Esophagus (tissue), 2 donors: ENCODE measurements around the gene STT3B. TPM values are rescaled to one million over a fixed set of nuclear protein-coding genes. Genes with fewer than 3 reads are reported as not detected.

Source experiments
- H3K27ac ChIP-seq, 2 donors: one replicate each; pipeline ENCODE4 v1.5.1; 2013; ENCODE audit warnings: low read depth in 2 of 2, mild to moderate bottlenecking in 2 of 2, inconsistent platforms in 1 of 2, low read length in 1 of 2, moderate library complexity in 1 of 2
- H3K27me3 ChIP-seq, 2 donors: one replicate each; pipeline ENCODE4 v1.6.1; 2013; ENCODE audit warnings: low read length in 2 of 2, control low read depth in 1 of 2, mild to moderate bottlenecking in 1 of 2; ENCODE audit not compliant: insufficient read depth in 2 of 2, control insufficient read depth in 1 of 2
- H3K36me3 ChIP-seq, 2 donors: one replicate each; pipeline ENCODE4 v1.6.1; 2013; ENCODE audit warnings: low read length in 1 of 2; ENCODE audit not compliant: control insufficient read depth in 2 of 2, insufficient read depth in 2 of 2
- H3K4me1 ChIP-seq, 2 donors: one replicate each; pipeline ENCODE4 v1.6.1; 2013; ENCODE audit warnings: low read length in 1 of 2; ENCODE audit not compliant: control insufficient read depth in 2 of 2, insufficient read depth in 2 of 2
- H3K4me3 ChIP-seq, 2 donors: one replicate each; pipeline ENCODE4 v1.5.1; 2013; ENCODE audit warnings: low read length in 2 of 2, mild to moderate bottlenecking in 2 of 2, low read depth in 1 of 2, moderate library complexity in 1 of 2
- H3K9me3 ChIP-seq, 2 donors: one replicate each; pipeline ENCODE4 v1.6.1; 2013; ENCODE audit warnings: mild to moderate bottlenecking in 2 of 2, low read depth in 1 of 2, low read length in 1 of 2, moderate library complexity in 1 of 2; ENCODE audit not compliant: control insufficient read depth in 2 of 2, insufficient read depth in 1 of 2
- WGBS, 2 donors: extraction: QIAGEN DNeasy Blood & Tissue Kit; methylation state at CpG; one replicate each; pipeline ENCODE4 v1.1.7; 2013; 5-methylcytosine and 5-hydroxymethylcytosine counted together
- polyA plus RNA-seq, 2 donors: library from polyadenylated mRNA; stranded (reverse); fragments of 200-250 nt; gene quantifications; one replicate each; pipeline ENCODE4 v1.2.3, GENCODE V29; 2013
- donor health status: healthy with polysubstance abuse.
- donor health status: Bipolar disorder and iron deficiency.

The STT3B gene
- 10 to 100 TPM; 31.1 to 38.4 TPM for polyA plus RNA-seq

DNA sequence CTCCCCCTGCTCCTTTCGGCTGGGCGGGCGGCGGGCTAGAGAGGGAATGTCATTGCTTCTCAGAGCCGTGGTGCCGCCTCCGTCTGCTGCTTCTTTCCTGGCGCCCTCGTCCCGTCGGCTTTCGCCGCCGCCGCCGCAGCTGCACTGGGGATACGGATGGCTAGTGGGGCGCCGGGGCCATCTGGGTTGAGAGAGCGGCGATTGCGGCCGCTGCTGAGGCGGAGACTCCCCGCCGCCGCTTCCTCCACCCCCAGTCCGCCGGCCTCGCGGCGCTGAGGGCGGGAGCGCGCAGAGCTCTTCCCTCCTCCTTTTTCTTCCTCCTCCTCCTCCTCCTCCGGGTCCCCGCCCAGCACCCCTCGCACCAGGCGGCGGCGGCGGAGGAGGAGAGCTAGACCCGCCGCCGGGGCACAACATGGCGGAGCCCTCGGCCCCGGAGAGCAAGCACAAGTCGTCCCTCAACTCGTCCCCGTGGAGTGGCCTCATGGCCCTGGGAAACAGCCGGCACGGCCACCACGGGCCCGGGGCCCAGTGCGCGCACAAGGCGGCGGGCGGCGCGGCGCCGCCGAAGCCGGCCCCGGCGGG is at the start of gene STT3B:
TSS of gene STT3B (plus strand) at position 339 of the 582 bp plus-strand sequence. CDS start at position 413, 74 bp downstream.
- Histone ChIP-seq H3K9me3 (no peaks in the 10 kb centered on the region), H3K27ac (peak within 1 kb of the TSS; percentile 98 to 99), H3K27me3 (no peaks in the 10 kb centered on the region), H3K4me3 (peak within 1 kb of the TSS; percentile 99 to 100), H3K4me1 (no peaks in the 10 kb centered on the region), H3K36me3 (no peaks in the 10 kb centered on the region)
- WGBS, 2 donors, result 0% methylated on average over 56 to 68 of the region's 68 CpGs

DNA sequence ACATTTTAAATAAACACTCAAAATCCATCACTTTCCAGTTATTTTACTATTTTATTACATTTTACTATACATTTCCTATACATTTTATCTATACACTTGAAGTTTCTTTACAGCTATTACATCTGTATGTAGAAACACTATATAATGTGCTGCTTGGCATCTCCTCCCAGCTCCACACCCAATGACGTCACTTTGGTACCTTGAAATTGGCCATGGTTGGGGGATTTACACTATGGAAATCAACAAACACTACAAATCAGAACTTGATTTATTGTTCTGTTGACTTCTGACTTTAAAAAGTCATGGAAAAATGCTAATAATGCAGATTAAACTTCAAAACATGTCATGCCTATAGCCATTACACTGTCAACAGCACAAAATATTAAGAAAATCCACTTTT is 48.9 kb upstream of the STT3B start:
- Histone ChIP-seq H3K27ac (no peak overlapping the region), H3K4me1 (peaks cover 0 to 3% of the 10 kb centered on the region in 2 donors), H3K27me3 (no peaks in the 10 kb centered on the region), H3K9me3 (peaks cover 0 to 3% of the 10 kb centered on the region in 2 donors), H3K36me3 (no peaks in the 10 kb centered on the region), H3K4me3 (no peak overlapping the region)
- 64 to 70% methylated on average over 1 of the region's 1 CpG for WGBS, 2 donors

DNA sequence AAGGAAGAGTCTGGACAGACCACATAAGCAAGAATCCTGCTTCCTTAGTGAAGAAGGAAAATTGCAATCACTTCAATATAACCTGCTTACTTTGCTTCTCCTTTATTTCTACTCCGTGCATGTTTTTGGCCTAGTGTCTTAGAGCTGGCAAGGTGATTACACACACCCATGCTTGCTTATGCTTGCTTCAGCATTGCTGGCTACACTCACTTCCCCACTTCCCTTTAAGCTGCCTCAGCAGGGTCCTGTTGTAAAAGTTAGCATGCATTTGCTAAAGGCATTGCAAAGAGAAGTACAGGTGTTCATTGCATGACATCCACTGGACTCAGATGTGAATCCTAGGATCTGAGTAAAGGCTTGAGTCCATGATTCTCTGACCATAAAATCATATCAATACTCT is 47.5 kb upstream of the STT3B start:
- peaks cover 0 to 3% of the 10 kb centered on the region in 2 donors for H3K9me3 ChIP-seq
- H3K4me3 ChIP-seq, result no peak overlapping the region
- H3K36me3 ChIP-seq, result no peaks in the 10 kb centered on the region
- H3K27me3 ChIP-seq, result no peaks in the 10 kb centered on the region
- peak overlapping the region in 1 of 2 donors; percentile 10 for H3K27ac ChIP-seq
- H3K4me1 ChIP-seq, result peaks cover 0 to 3% of the 10 kb centered on the region in 2 donors
- WGBS, 2 donors, result 25 to 29% methylated on average over 1 of the region's 1 CpG

DNA sequence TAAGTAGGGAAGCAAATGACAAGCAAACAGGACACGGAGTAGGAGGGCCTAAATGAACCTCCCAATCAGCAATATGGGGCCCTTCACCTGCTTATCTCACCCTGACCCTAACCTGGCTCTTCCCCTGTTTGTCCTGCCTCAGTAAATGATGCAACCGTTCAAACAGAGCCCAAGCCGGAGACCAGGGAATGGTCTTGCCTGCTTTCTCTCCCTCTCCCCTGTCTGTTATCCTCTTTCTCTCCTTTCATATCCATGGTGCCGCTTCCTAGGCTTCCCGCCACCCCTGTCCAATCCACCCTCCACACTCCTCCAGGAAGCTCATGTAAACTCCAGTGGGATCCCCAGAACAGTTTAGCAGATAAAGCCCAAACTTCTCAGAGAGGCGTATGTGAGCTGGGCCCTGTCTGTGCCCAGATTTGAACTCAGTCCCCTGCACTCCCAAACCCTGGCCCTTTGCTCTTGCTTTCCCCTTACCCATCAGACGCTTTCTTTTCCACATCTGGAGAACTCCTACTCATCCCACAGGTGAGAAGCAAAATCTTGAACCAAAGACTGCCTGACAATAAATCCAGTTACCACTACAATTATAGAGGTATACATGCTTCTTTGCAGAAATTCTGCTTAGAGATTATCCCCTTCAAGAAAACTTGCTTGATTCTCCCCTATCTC is 45.7 kb upstream of the STT3B start:
- no peaks in the 10 kb centered on the region for H3K36me3 ChIP-seq
- peaks cover 3% of the 10 kb centered on the region in 2 donors for H3K9me3 ChIP-seq
- WGBS, 2 donors, result 86 to 96% methylated on average over 7 of the region's 7 CpGs
- peaks cover 0 to 3% of the 10 kb centered on the region in 2 donors for H3K4me1 ChIP-seq
- no peaks in the 10 kb centered on the region for H3K27me3 ChIP-seq
- H3K4me3 ChIP-seq, result no peak overlapping the region
- H3K27ac ChIP-seq, result no peak overlapping the region

DNA sequence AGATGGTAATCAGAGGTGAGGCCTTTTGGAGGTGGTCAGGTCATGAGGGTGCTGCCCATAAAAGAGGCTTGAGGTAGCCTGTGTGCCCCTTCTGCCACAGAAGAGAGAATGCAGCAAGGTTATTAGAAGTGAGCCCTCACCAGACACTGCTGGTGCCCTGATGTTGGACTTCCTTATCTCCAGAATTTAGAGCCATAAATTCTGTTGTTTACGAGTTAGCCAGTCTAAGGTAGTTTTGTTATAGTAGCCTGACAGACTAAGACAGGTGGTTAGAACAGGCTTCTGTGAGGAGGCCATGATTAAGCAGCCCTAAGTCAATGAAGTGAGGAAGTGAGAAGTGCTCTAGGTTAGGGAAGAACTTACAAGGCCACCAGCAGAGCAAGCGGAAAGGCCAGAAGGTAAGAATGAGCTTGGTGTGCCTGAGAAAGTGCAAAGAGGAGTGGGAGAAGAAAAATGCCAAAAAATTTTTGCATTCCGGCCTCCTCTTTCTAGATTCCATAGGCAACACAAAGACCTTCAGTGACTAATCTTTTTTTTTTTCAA is 44.2 kb upstream of the STT3B start:
- no peaks in the 10 kb centered on the region for H3K36me3 ChIP-seq
- H3K9me3 ChIP-seq, result peaks cover 3% of the 10 kb centered on the region in 2 donors
- no peak overlapping the region for H3K4me3 ChIP-seq
- WGBS, 2 donors, result 87 to 94% methylated on average over 3 of the region's 3 CpGs
- H3K27ac ChIP-seq, result no peak overlapping the region
- no peaks in the 10 kb centered on the region for H3K27me3 ChIP-seq
- peaks cover 0 to 6% of the 10 kb centered on the region in 2 donors for H3K4me1 ChIP-seq

GRCh38 chr3:31490502-31490901 is 42.2 kb upstream of the STT3B start:
- Histone ChIP-seq H3K27ac (no peak overlapping the region), H3K9me3 (peaks cover 3% of the 10 kb centered on the region in 2 donors), H3K4me3 (no peak overlapping the region), H3K4me1 (peaks cover 0 to 3% of the 10 kb centered on the region in 2 donors), H3K27me3 (no peaks in the 10 kb centered on the region), H3K36me3 (no peaks in the 10 kb centered on the region)
- WGBS, 2 donors, result 100% methylated on average over 1 of the region's 1 CpG

- Histone ChIP-seq H3K27me3 (no peaks in the 10 kb centered on the region), H3K4me3 (no peak overlapping the region), H3K4me1 (peaks cover 0 to 3% of the 10 kb centered on the region in 2 donors), H3K27ac (no peak overlapping the region), H3K9me3 (peaks cover 3% of the 10 kb centered on the region in 2 donors), H3K36me3 (no peaks in the 10 kb centered on the region)
- 97 to 99% methylated on average over 5 of the region's 6 CpGs for WGBS, 2 donors
Measured at GRCh38 chr3:31491660-31492059, 41.1 kb upstream of the STT3B start.

DNA sequence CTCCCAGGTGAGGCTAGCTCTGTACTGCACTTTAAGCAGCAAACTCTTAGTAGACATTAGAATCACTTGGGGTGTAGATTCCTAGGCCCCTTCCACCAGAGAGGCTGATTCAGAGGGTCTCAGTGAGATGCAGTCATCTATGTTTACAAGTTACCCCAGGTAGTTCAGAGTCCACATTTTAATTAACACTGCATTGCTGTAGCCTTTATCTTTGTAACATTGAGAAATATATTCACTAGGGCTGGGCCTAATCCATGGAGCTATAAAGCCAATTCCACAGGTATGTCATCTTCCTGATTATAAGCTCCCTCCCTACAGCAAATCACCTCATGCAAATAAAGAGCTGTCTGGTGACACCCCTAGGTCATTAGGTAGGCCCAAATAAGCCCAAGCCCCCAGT is 39.6 kb upstream of the STT3B start:
- peaks cover 0 to 3% of the 10 kb centered on the region in 2 donors for H3K4me1 ChIP-seq
- H3K9me3 ChIP-seq, result peaks cover 0 to 3% of the 10 kb centered on the region in 2 donors
- H3K27ac ChIP-seq, result no peak overlapping the region
- no peak overlapping the region for H3K4me3 ChIP-seq
- no peaks in the 10 kb centered on the region for H3K36me3 ChIP-seq
- H3K27me3 ChIP-seq, result no peaks in the 10 kb centered on the region

DNA sequence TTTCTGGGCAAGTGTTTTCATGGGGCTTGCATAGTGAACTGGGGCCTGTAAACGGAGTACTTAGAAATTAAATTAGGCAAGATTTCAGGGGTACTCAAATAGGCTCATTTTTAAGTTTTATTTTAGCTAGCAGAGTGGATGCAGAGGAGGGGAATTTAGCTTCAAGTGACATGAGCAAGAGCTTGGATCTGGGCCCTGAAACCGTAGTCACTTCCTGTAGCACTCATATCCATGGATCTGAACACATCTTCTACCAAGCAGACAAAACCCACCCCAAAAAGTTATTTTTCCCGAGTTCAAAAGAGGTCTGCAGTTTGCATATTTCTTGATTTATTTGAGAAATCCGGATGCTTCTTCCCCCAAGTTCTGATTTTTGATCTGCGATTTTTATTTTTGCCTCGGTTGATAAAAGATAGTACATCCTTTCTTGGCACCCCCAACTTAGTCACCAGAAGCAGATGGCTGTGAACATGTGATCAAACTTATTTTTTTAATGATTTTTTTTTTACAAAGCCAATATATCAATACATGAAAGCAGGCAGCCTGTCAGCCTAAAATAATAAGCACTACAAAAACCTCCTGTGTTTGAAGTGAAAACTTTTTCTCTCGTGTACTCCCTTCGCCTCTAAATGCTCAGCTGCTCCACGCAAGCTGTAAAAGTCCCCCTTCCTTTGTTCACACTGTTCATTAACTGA is 36.6 kb upstream of the STT3B start:
- Histone ChIP-seq H3K27ac (no peak overlapping the region), H3K4me1 (peaks cover 0 to 3% of the 10 kb centered on the region in 2 donors), H3K36me3 (no peaks in the 10 kb centered on the region), H3K9me3 (no peaks in the 10 kb centered on the region), H3K27me3 (no peaks in the 10 kb centered on the region), H3K4me3 (no peak overlapping the region)
- WGBS, 2 donors, result 81 to 83% methylated on average over 9 of the region's 9 CpGs
